ENCODE results near the gene MAGI3.

Gene MAGI3

DNA sequence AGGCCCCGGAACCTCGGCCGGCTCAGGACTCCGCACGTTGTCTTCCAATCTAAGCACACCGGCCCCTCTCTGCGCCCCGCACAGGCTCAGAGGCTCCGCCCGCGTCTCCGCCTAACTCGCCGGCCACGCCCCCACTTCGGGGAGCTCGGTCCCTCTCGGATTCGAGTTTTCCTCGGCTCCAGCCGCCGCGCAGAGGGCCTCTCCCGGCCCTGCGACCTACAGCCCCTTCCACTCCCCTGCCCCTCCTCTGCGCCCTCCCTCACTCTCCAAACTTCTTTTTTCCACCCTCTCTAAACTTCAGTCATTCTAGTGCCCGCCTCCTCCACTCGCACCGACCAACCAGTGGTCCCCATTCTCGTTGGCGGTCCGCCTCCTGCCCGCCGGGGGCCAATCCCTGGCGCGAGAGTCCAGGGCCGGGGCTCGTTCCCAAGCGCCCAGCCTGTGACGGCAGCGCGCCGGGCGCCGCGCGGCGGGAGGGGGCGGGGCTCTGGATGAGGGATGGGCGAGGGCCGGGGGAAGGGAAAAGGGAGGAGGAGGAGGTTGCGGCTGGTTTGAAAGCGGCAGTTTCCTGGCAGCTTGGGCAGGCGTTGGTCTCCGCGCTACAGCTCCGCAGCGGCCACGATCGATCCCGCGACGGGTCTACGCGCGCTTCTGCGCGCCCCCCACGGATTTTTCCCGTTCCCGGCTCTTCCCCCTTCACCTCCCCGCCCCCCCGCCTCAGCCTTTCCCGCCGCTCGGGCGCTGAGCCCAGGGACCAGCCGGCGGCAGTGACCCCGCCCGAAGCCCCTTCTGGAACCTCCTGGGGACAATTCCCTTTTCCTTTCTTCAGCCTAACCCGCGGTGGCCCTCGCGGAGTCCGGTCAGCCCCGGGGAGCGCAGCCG is at the start of gene MAGI3:
MAGI3 (plus strand) TSS at position 563 of the 882 bp plus-strand sequence. CDS start 519 bp downstream, outside the sequence.
- DNase-seq = peak; percentile 89

- no peak for DNase-seq
These were observed 36.7 kb upstream of the MAGI3 start for GRCh38 chr1:113353580-113353979.

- DNase-seq = no peak
These were observed 26.4 kb upstream of the MAGI3 start for GRCh38 chr1:113363935-113364334.

DNA sequence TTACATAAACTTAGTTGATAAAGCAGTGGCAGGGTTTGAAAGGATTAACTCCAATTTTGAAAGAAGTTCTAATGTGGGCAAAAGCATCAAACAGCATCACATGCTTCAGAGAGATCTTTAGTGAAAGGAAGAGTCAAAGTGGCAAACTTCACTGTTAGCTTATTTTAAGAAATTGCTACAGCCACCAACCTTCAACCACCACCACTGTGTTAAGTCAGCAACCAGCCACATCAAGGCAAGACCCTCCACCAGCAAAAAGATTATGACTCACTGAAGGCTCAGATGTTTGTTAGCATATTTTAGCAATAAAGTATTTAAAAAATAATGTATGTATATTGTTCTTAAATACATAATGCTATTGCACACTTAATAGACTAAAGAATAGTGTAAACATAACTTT is 21.3 kb upstream of the MAGI3 start:
- DNase-seq = no peak

DNA sequence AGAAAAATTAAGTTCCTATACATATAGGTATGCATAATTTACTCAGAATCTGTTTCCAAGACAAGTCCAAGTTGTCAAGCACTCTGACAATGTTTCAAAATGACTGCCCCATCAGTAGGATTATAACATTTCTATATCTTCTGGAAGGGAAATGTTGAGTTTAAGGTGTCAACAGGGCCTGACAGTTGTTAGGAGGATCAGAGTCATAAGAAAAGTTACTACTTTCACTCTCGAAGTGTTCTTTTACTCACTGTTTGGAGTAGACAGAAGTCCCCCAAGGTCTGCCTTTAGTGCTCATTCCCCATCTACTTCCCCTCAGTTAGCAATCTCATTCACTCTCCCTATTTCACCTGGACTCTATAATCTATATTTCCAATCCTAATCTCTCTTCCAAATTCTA is 20.6 kb upstream of the MAGI3 start:
- DNase-seq = no peak

DNA sequence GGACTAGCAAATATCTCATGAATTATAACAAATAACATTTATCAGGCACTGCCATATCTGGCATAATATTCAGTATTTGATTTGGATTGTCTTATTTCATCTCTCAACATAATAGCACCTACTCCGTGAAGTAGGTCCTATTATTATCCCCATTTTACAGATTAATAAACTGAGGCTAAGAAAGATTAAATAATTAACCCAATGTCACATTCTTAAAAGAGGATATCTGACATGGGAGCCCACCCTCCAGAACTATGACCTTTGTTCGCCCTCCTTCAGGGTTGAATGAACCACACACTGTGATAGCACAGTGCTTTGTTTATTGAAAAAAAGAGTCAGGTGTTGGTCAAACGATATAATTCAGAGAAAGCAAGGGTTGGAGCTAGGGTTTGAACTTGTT is 19.4 kb upstream of the MAGI3 start:
- DNase-seq = no peak

GRCh38 chr1:113372546-113372945 is 17.8 kb upstream of the MAGI3 start:
- DNase-seq = no peak

DNA sequence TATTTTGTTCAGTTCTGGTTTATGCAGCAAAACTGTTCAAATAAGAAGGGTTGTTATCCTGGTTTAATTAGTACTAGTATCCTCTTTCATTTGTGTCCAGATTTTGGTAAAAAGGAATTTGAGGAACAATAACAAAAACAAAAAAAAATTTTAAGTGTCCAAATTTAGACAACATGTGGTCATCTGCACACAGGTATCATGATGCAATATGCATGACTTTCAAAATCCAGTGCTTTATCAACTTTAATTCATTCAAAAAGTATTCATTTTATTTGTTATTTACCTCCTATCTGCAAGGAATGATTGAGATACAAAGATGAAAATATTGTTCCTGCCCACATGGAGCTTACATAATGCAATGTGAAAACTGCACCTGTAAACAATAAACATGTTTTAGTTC is 16.7 kb upstream of the MAGI3 start:
- no peak for DNase-seq

DNA sequence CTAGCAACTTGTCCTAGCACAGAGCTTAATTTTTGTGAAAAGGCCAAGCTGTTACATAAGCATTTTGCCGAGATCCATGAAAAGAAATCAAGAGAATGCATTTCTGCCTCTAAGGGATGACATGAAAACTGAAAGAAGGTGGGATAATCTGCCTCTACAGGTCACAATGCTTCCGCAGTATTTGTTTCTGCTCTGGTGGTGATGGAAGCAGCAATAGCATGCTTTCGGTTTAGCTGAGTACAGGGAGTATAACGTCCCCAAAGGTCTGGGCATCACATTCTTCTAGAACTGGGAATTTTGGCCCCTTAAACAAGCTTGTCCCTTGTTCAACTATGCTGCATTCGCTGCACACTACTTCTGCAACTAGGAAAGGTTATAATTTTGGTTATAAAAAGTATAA is 14.4 kb upstream of the MAGI3 start:
- no peak for DNase-seq

DNA sequence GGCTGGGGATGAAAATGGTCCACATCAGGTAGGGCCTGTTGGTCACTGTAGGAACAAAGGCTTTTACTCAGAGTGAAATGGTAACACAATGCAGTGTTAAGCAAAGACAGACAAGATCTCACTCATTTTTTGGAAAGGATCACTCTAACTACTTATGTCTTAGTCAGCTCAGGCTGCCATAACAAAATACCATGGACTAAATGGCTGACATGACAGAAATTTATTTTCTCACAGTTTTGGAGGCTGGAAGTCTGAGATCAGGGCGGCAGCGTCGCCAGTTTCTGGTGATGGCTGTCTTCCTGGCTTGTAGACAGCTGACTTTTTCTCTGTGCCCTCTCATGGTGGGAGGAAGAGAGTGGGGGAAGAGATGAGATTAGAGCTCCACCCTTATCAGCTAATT is 10.2 kb upstream of the MAGI3 start:
- DNase-seq = no peak

GRCh38 chr1:113388017-113388620 is 2.2 kb upstream of the MAGI3 start:
- DNase-seq = no peak

- no peak for DNase-seq
These were observed 1.5 kb upstream of the MAGI3 start for GRCh38 chr1:113388621-113389358.

DNA sequence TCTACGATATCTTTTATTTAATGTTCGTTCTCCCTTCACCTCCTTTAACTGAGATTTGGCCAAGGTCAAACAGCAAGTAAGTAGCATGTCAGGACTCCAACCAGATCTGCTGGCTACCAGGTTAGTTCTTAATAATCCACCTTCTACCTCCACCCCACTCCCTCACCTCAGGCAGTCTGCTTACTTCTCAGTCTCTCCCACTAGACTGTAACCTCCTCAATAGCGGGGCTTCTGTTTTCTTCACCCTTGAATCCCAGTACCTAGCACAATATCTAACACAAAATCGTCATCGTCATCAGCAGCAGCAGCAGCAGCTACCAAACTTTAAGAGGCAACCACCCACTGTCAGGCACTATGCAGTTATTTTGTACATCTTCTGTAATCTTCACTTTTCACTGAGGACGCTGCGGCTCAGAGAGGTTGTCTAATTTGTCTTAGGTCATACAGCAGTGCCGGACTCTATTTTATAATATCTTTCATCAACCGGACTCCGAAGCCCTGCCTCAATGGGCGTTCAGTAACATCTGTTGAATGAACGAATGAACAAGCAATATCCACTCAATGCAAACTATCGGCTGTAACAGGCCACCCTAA is 859 bp upstream of the MAGI3 start:
- no peak for DNase-seq

DNA sequence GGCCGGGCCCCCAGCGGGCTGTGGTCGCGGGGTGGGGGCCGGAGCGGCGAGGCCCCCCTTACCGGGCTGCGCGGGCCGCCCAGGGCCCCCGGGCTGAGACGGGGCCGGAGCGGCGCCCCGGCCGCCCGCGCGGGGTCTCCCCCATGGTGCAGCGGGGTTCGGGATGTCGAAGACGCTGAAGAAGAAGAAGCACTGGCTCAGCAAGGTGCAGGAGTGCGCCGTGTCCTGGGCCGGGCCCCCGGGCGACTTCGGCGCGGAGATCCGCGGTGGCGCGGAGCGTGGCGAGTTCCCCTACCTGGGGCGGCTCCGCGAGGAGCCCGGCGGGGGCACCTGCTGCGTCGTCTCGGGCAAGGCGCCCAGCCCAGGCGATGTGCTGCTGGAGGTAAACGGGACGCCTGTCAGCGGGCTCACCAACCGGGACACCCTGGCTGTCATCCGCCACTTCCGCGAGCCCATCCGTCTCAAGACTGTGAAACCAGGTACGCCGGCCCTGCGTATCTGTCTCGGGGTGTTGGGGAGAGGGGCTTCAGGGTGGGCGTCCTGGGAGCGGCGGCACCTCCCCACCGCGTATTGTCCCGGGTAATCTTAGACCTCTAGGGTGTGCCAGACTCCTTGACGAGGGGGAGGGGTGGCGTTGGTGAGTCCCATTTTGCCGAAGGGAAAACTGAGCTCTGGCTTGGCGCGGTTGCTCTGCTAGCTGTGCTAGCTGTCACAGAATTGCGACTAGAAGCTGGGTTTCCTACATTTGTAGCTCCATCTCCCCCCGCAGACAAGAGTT is 745 bp downstream of the MAGI3 start:
- DNase-seq = no peak

DNA sequence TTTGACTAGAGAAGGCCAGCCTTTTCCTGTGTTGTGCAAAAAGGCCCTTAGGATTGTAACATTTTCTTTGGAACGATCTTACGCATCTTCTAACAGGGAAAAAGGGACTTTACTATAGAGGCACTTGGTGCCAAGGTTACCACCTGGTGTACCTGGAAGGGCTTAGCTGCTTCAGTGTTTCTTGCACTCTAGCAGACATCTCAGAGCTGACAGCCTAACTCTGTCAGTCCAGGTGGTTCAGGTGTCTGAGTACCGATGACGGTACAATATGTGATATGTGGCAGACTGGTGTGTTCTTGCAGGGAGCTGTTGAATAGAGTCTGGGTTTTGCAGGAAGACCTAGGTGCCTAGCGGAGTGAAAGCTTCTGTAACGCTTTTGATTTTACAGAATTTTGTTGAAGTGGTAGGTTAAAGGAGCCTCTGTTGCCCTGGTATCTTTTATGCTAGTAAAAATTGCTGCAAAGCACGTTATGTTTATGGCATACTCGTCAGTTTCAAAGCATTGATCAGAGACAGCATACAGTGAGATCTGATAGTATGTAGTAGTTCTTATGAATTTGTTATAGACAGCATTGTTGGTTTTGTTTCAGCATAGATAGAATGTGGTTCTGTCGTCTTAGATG is 1.4 kb downstream of the MAGI3 start:
- no peak for DNase-seq

DNA sequence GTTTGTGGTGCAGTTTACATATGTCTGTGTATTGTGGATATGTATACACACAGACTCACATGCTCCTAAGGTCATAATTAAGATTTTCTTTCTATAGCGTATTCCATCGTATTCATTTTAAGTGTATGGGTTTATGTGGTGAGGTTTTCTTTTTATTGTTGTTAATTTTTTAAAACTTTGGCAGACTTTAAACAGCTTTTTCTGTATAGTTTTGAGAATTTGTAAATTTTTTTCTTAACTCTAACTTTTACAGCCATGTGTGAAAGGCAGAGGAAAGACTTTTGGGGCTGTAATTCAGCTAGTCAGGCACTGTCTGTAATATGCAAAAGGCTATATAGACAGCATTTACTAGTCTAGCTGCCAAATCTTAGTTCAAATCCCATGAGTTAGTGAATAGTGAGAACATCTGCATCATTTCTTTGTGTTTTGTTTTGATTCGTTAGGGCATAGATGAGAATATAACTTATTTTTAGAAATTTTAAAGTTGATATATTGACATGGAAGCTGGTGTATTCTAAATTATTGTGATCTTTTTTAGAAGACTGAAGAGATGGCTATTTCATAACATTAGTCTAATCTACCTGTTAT is 2.3 kb downstream of the MAGI3 start:
- no peak for DNase-seq

- no peak for DNase-seq
These were observed 3.9 kb downstream of the MAGI3 start for GRCh38 chr1:113394043-113394862.

DNA sequence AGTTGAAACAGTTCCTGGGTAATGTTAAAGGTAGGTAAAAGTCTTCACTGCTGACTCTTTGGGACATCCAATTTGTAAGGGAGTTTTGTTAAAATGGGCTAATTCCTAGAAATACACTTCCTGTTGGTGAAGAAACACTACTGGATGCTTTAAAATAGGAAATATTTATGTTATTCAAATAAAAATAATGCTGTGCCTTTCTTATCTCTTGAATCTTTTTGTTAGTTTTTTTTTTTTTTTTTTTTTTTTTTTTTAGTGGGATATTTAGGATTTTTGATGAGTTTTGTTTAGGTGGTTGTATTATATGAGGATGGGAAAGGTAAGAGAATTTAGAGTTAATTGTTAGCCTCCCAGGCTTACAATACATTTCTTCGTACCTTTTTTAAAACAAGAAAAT is 4.5 kb downstream of the MAGI3 start:
- no peak for DNase-seq

GRCh38 chr1:113396102-113396501 is 5.8 kb downstream of the MAGI3 start:
- no peak for DNase-seq

GRCh38 chr1:113396585-113396984 is 6.3 kb downstream of the MAGI3 start:
- no peak for DNase-seq

GRCh38 chr1:113399062-113399583 is 8.8 kb downstream of the MAGI3 start:
- DNase-seq = no peak
